ELR (cell line): ENCODE data around the gene LRRC58.
"Not testable (repeated sequence)": the region's sequence is repeated elsewhere in the genome, so short reads cannot be mapped to it uniquely, and the experiment has no call there.

Experiments used
- DNase-seq: peaks from one replicate; pipeline ENCODE4 v3.0.0-alpha.2; 2015; ENCODE audit warnings: low read depth

Gene LRRC58

GRCh38 chr3:120339362-120339761 lies 9.8 kb downstream of the LRRC58 start:
- DNase-seq, result no peak

GRCh38 chr3:120338517-120338916 lies 10.6 kb downstream of the LRRC58 start:
- DNase-seq, result no peak

- no peak for DNase-seq
These were observed 16.5 kb downstream of the LRRC58 start for GRCh38 chr3:120332646-120333045.

- no peak for DNase-seq
These were observed 18.1 kb downstream of the LRRC58 start for GRCh38 chr3:120331076-120331475.

GRCh38 chr3:120326784-120327183 lies 22.4 kb downstream of the LRRC58 start:
- no peak for DNase-seq

GRCh38 chr3:120324190-120324589 lies 25.0 kb downstream of the LRRC58 start:
- peak; percentile 24 for DNase-seq

GRCh38 chr3:120323761-120324160 lies 25.4 kb downstream of the LRRC58 start:
- peak; percentile 20 for DNase-seq

GRCh38 chr3:120311863-120312794 lies 37.0 kb downstream of the LRRC58 start:
- no peak for DNase-seq

GRCh38 chr3:120306519-120307455 lies 42.4 kb downstream of the LRRC58 start:
- no peak for DNase-seq

- DNase-seq, result no peak
These were observed 44.5 kb downstream of the LRRC58 start for GRCh38 chr3:120304616-120305015.

GRCh38 chr3:120302361-120302760 lies 46.8 kb downstream of the LRRC58 start:
- DNase-seq, result no peak

- no peak for DNase-seq
These were observed 48.2 kb downstream of the LRRC58 start for GRCh38 chr3:120300971-120301370.

GRCh38 chr3:120299403-120299802 lies 49.8 kb downstream of the LRRC58 start:
- DNase-seq, result no peak

GRCh38 chr3:120298996-120299395 lies 50.2 kb downstream of the LRRC58 start:
- DNase-seq, result no peak

- DNase-seq, result not testable (repeated sequence)
These were observed 57.6 kb downstream of the LRRC58 start for GRCh38 chr3:120291552-120291951.

- no peak for DNase-seq
These were observed 59.5 kb downstream of the LRRC58 start for GRCh38 chr3:120289636-120290035.

GRCh38 chr3:120286465-120286864 lies 62.7 kb downstream of the LRRC58 start:
- DNase-seq, result no peak

GRCh38 chr3:120285508-120285841 lies 63.7 kb downstream of the LRRC58 start:
- no peak for DNase-seq

GRCh38 chr3:120284747-120285507 lies 64.2 kb downstream of the LRRC58 start, which contains the start of gene GPR156:
GPR156 (minus strand) TSS chr3:120285222; CDS start chr3:120244098, 41,124 bp downstream.
- DNase-seq, result peak; percentile 35

- DNase-seq, result no peak
These were observed 67.9 kb downstream of the LRRC58 start for GRCh38 chr3:120281261-120281660.

GRCh38 chr3:120280566-120280965 lies 68.6 kb downstream of the LRRC58 start:
- DNase-seq, result no peak

GRCh38 chr3:120280026-120280425 lies 69.1 kb downstream of the LRRC58 start:
- DNase-seq, result no peak
